SW 1271 (cell line): ENCODE measurements around the gene RFFL.
"Not testable (repeated sequence)": the region's sequence is repeated elsewhere in the genome, so short reads cannot be mapped to it uniquely, and the experiment has no call there.

Source experiments
- DNase-seq, 2 experiments: peaks; one replicate each; lab custom pipeline; 2025; lab: John Stamatoyannopoulos, UW

The RFFL gene, protein sequence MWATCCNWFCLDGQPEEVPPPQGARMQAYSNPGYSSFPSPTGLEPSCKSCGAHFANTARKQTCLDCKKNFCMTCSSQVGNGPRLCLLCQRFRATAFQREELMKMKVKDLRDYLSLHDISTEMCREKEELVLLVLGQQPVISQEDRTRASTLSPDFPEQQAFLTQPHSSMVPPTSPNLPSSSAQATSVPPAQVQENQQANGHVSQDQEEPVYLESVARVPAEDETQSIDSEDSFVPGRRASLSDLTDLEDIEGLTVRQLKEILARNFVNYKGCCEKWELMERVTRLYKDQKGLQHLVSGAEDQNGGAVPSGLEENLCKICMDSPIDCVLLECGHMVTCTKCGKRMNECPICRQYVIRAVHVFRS

DNA sequence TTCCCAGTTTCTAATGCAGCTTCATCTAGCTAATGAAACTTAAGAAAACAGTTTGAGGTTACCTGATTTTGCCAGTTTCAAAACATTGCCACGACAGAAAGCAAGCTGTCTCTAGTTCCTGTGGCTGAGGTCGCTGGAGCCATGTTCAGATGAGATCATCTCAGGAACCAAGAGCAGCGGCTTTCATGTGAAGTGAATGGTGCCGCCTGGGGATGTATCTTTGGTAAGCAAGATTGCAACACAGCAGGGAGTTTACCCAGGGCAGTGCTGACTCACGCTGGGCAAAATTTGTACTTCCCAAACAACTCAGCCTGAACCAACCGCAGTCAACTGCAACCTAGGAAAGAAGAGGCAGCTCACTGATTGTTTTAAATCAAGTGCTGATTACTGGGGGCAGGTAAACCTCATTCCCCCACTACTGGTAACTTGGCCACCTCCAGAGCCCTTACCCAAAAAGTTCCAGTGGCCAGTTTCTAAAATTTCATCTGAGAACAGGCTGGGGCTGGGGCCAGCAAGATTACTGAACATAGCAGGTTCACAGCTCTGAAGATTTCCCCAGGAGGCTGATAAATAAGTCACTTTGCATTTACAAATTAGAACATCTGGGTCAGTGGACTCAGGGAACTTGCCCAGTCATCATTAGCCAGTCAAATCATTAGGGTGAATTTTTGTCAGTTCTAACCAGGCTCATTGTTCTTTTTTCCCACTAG is at the start of gene RFFL:
Gene RFFL (minus strand): TSS at position 194 of the 710 bp plus-strand sequence. CDS start 37,154 bp downstream, outside the sequence.
- DNase-seq = peak; percentile 90 to 97

DNA sequence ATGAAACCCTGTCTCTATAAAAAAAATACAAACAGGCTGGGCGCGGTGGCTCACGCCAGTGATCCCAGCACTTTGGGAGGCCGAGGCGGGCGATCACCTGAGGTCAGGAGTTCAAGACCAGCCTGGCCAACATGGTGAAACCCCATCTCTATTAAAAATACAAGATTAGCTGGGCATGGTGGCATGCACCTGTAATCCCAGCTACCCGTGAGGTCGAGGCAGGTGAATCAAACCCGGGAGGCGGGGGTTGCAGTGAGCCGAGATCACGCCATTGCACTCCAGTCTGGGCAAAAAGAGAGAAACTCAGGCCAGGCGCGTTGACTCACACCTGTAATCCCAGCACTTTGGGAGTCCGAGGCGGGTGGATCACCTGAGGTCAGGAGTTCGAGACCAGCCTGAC is 47.3 kb upstream of the RFFL start:
- DNase-seq = not testable (repeated sequence)

DNA sequence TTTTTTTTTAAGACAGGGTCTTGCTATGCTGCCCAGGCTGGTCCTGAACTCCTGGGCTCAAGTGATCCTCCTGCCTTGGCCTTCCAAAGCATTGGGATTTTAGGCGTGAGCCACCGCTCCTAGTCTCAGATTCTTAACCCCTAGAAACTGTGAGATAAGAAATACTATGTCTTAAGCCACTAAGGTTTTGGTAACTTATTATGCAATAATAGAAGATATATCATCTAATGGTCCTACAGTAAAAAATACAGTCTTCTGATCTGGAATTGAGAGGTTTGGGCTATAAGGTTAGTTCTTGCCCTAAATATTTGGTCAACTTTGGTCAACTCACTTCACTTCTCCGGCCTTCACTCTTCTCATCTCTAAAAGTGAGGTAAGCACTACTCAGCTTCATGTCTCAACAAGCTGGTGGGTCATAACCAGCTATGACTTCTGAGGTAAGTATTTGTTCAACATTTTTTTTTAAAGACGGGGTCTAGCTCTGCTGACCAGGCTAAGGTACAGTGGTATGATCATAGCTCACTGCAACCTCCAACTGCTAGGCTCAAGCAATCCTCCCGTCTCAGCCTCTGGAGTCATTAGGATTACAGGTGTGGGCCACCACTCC is 41.4 kb upstream of the RFFL start:
- DNase-seq = no peak

DNA sequence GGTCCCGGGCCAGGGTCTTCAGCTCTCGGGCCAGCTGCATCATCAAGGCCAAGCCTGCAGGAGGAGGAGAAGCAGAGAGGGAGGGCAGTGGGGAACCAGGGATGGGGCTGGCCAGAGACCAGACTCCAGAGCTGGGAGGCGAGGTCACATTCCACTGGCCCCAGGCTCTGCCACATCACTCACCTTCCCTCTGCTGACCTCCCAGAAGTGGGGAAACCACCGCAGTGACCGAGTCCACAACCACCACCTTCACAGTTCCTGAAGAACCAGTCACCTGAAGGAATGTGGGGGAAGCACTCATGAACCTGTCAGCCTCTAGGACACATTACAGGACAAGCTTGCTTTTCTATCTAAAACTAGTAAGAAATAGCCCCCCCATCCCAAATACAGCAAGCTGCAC is 39.8 kb upstream of the RFFL start:
- DNase-seq = no peak

DNA sequence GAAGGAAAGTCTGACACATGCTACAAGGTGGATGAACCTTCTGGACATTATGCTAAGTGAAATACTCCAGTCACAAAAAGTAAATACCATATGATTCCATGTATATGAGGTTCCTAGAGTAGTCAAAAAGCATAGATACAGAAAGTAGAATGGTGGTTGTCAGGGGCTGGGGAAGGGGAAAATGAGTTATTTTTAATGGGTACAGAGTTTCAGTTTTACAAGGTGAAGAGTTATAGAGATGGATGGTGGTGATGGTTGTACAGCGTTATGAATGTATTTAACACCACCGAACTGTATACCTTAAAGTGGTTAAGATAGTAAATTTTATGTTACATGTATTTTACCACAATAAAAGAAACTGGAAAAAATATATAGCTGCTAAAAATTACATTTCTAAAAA is 38.2 kb upstream of the RFFL start:
- DNase-seq = no peak

DNA sequence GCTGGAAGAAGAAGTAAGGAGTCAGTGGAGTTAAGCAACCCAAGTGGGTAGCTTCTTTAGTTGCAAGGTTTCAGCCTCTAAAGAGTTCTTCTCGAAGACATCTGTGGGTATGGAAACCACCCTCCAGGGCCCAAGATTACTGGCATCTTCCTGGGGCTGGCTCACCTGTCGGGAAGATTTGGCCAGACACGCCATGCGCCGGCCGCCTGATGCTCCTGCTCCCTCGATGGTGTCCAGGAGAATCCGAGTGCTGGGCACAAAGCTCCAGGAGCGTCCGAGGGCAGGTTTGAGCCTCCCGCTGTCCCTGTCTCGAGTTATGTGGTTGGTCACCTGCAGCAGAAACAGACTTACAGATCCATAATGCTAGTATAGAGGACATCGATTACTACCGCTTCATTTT is 37.5 kb upstream of the RFFL start:
- DNase-seq = no peak

DNA sequence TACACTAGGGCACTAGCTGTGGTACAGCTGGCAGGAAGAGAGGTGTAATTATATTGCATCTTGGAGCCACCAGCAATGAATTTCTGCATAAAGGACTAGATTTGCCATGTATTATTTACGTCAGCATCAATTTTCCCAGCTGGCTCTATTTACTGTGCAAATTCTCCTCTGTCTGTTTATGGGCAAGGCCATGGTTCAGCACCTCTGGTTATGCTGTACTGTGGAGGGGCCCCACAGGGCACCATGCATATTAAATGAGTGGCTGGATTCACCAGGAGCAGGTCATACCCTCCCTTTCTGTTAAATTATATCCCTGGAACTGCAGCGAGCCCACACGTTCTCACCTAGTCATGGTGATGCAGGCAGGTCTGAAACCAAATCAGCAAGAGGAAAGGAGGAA is 36.4 kb upstream of the RFFL start:
- DNase-seq = no peak

DNA sequence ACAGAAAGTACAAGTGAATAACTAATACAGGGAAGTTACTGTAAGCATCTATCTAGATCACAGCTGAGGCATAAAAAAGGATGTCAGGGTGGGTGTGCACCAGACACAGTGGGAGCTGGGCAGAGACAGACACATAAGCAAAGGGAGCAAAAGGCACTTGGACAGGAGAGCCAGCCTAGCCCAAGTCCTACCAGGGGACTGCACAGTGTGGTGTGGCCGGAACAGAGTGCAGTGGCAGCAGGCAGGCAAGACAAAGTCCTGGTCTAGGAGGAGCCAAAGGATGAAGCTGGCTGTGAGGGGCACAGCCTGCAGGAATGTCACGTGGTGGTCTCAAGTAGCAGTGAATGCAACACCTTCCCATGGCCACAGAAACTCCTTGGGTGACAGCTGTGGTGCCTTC is 34.3 kb upstream of the RFFL start:
- no peak for DNase-seq

DNA sequence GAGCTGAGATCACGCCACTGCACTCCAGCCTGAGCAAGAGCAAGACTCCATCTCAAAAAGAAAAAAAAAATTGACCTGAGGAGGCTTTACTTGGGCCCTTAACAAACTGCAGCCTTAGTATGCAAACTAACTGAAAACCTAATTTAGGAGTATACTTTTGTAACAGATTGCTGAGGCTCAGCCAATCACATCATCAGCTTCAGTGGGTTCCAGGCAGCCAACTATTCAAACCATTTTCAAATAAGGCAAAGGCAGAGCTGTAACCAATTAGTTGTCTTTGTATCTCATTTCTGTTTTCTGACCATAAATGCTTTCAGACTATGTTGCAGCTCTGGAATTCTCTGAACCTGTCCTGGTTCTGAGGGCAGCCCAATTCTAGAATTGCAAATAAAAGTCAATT is 32.2 kb upstream of the RFFL start:
- DNase-seq = no peak

DNA sequence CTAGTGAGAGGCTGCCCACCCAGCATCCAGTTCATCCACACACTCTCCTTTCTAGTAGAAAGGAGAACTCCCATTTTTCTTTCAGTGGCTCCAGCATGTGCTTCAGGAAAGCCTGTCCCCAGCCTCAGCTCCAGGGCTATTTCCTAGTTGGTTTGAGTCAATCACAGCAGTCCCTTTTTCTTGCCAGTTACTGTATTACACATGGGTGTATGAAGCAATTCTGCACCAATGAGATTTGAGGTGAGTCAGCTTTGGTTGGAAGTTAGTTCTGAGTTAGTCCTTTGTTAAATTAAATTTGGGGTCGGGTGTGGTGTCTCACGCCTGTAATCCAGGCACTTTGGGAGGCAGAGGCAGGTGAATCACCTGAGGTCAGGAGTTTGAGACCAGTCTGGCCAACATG is 31.4 kb upstream of the RFFL start:
- peak in 1 of 2 experiments; percentile 8 for DNase-seq

DNA sequence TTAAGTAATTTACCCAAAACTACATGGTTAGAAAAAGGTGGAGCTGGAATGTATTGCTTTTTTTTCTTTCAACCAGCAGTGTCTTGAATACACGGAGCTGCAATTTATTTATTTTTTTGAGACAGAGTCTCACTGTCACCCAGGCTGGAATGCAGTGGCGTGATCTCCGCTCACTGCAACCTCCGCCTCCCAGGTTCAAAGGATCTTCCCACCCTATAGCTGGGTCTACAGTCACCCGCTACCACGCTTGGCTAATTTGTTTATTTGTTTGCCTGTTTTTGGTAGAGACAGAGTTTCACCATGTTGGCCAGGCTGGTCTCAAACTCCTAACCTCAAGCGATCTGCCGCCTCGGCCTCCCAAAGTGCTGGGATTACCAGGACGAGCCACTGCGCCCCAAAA is 27.2 kb upstream of the RFFL start:
- not testable (repeated sequence) for DNase-seq

DNA sequence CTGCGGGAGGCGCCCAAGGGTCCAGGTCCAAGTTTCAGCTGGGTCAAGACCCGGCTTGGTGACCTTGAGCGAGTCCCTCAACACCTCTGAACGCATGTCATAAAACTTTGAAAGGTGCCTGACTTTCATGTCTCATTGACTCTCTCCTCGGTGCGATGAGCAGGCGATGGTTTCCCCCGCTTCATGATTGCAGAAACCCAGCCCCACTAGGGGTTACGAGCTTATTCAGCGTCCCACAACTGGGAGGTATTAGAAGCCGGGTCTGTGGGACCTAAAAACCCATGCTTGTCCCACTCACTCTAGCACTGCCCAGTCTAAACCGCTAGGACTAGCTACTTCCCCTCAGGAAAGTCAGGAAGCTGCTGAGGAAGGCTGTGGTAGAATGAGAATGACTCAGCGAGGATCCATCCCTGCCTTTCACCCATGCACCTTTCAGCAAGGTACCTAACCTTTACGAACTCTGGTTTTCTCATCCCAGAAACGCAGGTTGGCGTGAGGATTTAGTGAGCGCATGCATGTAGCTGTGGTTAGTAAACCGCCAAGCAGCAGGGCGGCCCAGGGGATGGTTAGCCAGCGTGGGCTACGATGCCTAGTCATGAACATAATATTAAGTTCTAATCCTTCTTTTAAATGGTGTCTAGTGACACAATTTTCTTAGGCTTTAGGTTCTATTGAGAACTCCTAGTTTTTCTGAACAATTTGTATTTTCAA is 26.2 kb upstream of the RFFL start:
- no peak for DNase-seq

DNA sequence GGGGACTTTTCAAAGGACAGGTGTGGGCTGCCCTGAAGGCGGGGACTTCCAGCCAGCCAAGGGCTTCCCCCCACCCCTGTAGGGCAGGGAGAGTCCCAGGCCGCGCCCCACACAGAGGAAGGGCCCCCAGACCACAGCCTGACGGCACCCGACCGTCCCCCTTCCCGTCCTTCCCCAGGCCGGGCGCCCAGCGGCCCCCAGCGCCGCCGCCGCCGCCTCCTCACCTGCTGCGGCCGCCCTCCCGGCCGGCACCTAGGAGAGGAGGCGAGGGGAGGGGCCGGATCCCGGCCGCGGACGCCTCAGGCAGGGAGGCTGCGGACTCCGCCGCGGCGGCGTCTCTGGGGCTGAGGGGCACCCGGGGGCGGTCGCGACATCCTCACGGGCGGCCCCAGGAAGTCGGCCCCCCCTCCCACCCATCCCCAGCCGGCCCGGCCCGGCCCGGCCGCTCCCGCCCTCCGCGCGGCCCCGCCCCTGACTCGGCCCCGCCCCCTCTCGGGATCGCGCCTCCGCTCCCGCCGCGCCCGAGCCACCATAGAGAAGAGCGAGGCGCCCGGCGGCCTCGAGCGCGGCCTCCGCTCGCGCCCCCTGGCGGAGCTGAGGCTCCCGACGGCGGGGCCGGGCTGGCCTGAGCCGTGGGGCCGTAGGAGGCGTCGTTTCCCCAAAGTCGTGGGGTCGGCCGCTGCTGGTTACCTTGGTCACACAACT is 25.5 kb upstream of the RFFL start:
- peak; percentile 42 to 69 for DNase-seq

DNA sequence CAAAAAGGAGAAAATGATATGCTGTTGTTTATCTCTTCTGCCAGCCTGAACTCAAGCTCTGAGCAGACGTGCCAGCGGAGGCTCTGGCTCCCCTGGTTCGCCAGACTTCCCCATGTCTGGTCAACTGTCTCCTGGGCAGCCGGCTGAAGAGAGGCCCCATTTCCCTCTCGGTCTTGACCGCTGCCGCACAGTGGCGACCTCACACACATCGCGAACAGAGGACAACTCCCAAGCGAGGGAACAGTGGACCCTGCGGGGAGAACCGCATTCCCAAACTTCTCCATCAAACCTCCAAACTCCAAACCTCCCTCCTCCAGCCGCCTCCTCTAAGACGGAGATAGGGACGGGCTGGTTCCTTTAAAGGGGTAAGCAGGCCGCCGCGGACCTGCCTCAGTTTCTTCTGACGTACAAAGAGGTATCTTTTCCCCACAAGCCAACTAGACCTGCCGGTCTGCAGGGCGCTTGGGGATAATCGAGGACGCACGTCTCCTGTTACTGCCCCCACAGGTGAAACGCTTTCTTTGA is 24.9 kb upstream of the RFFL start:
- DNase-seq = peak in 1 of 2 experiments; percentile 54

DNA sequence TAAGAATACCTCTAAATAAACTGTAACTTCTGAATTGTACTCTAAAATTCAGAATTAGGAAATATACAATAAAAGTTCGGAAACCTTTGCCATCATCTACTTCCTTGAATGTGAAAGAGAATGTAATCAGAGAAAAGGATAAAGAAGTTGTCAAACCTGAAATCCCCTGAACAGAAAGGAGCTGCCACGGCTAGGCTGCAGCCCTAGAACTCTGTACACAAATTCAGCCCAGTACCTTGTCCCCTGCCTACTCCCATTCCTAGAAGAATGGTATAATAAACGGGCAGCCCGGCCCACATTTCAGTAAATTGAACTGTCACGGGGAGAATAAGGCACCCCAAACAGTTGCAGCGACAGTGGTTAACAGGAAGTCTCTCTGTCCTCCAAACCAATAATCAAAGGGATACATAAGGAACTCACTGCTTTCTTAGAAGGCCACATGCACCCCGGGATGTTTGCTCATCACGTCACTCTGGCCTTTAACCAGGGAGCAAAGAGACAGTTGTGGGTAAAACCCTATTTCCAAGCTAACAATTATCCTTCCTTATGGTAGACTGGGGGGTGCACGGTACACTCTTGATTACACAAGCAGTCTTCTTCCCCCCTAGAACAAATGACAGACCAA is 24.3 kb upstream of the RFFL start:
- peak in 1 of 2 experiments; percentile 54 for DNase-seq

DNA sequence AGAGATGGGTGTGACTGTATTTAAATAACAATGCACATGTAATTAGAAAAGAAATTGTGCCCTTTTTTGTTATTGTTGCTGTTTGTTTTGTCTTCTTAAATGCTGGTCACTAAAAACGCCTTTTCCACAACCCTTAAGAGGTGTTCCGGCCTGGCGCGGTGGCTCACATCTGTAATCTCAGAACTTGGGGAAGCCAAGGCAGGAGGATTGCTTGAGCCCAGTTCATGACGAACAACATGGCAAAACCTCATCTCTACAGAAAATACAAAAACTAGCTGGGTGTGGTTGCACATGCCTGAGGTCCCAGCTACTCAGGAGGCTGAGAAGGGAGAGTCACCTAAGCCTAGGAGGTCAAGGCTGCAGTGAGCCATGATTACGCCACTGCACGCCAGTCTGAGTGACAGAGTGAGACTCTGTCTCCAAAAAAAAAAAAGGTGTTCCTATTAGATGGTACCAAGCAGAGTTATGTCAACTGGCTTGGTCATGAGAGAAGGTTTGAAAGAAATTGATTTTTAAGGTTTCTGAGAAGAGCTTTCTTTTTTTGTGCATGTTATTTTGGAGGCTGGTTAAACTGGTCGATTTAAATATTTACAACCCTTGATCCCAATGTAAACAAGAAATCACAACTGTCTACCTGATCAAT is 23.5 kb upstream of the RFFL start:
- DNase-seq = peak in 1 of 2 experiments; percentile 13

DNA sequence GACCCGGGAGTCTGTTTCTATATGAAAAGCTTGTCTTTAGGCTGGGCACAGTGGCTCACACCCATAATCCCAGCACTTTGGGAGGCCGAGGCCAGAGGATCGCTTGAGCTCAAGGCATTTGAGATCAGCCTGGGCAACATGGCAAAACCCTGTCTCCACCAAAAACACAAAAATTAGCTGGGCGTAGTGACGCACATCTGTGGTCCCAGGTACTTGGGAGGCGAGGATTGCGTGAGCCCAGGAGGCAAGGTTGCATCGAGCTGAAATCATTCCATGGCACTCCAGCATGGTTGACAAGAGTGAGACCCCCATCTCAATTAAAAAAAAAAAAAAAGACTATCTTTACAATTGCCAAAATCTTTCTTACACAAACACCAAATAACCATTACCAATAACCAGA is 22.7 kb upstream of the RFFL start:
- no peak for DNase-seq

DNA sequence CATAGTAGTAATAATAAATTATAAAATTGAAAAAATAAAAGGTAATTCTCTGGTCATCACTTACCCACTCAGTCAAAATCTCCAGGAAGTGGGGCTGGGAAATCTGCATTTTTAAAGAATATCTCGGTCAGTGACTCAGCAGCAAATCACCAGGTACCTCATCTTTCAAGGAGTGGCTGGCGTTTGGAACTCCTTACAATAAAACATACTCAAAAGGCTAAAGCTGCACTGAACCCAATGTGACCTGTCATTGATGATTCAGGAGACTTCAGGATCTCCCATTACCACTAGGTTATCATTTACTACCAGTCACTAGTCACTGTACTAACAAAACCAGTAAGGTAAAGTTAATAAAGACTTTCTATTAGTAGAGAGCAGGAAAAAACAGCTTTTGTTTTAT is 21.5 kb upstream of the RFFL start:
- DNase-seq = peak; percentile 56 to 81

DNA sequence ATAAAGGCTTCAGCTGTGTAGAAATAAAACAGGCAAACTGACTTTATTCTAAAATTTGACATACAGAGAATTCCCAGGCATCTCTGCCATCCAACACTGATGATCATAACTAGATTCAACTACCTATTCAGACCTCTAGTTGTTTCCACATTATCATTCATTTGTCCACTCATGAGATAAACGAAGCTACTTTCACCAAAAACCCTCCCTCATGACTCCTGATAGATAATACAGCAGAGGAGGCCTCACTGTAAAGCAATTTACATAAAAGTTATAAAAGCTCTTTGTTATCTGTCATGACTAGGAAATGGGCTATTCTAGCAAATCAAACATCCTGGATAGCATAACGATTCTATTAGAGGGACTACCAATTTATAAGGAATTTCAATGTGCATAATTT is 19.6 kb upstream of the RFFL start:
- DNase-seq = no peak

DNA sequence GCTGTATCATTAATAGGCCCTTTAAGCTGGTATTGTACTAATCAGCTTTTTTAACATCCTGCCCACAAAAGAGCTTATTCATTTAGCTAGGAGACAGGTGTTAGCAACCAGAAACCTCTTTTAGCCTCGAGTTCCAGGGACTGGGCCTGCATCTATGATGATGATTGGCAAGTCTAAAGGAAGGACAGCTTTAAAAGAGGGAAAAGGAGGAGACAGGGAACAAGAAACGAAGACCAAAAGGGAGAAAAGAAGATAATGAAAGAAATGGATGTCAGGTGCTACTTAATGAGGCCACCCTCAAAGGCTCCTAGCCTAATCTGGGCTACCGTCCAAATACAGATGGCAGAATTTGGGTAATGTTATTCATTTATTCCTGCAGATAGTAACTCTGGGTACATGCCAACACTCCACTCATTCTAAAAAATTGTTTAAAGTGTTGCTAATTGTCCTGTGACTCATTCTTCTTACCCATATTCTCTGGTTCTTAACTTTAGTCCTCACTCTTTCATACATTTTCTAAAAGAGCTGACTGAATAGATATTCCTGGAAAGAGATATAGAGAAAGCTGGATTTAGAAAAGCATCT is 18.7 kb upstream of the RFFL start:
- DNase-seq = peak; percentile 30 to 77
